Measurements from ENCODE around the gene CBLC. TPM values are rescaled to one million over a fixed set of nuclear protein-coding genes. Genes with fewer than 3 reads are reported as not detected.

The CBLC gene
- total RNA-seq, 1 donor from 2014 or later: not detected

- peaks cover 5% of the 10 kb centered on the region for H3K36me3 Mint-ChIP-seq (ENCODE audit: unreplicated experiment)
- H3K27me3 Mint-ChIP-seq (ENCODE audit: unreplicated experiment): no peaks in the 10 kb centered on the region
- H3K4me1 Mint-ChIP-seq (ENCODE audit: unreplicated experiment): peaks cover 72% of the 10 kb centered on the region
- TF ChIP-seq CTCF (IDR thresholded peaks at IDR 0.05): no peak
- H3K27ac Mint-ChIP-seq (ENCODE audit: unreplicated experiment): peak overlapping the region; percentile 31
- H3K9me3 Mint-ChIP-seq (ENCODE audit: unreplicated experiment): no peaks in the 10 kb centered on the region
- H3K4me3 Mint-ChIP-seq (ENCODE audit: unreplicated experiment): peak overlapping the region; percentile 77
- DNase-seq (ENCODE audit: extremely low spot score, unreplicated experiment): no peak
Observed at GRCh38 chr19:44749994-44750393, 27.7 kb upstream of the CBLC start.

GRCh38 chr19:44752123-44752815 lies 25.4 kb upstream of the CBLC start:
- Mint-ChIP-seq H3K4me1 (ENCODE audit: unreplicated experiment) (peaks cover 68% of the 10 kb centered on the region), H3K4me3 (ENCODE audit: unreplicated experiment) (peak overlapping the region; percentile 32)

GRCh38 chr19:44752816-44753625 lies 24.7 kb upstream of the CBLC start:
- no peaks in the 10 kb centered on the region for H3K9me3 Mint-ChIP-seq (ENCODE audit: unreplicated experiment)
- TF ChIP-seq CTCF (IDR thresholded peaks at IDR 0.05): no peak
- peak; percentile 93 for DNase-seq (ENCODE audit: extremely low spot score, unreplicated experiment)
- peak overlapping the region; percentile 57 for H3K4me3 Mint-ChIP-seq (ENCODE audit: unreplicated experiment)
- no peaks in the 10 kb centered on the region for H3K27me3 Mint-ChIP-seq (ENCODE audit: unreplicated experiment)
- peak overlapping the region; percentile 94 for H3K27ac Mint-ChIP-seq (ENCODE audit: unreplicated experiment)
- H3K36me3 Mint-ChIP-seq (ENCODE audit: unreplicated experiment): peaks cover 5% of the 10 kb centered on the region
- peaks cover 70% of the 10 kb centered on the region for H3K4me1 Mint-ChIP-seq (ENCODE audit: unreplicated experiment)

More at GRCh38 chr19:44752123-44752815, 25.4 kb upstream of the CBLC start:
- Mint-ChIP-seq H3K27ac (ENCODE audit: unreplicated experiment) (peak overlapping the region; percentile 94), H3K27me3 (ENCODE audit: unreplicated experiment) (no peaks in the 10 kb centered on the region), H3K36me3 (ENCODE audit: unreplicated experiment) (peaks cover 5% of the 10 kb centered on the region), H3K9me3 (ENCODE audit: unreplicated experiment) (no peaks in the 10 kb centered on the region)
- no peak for DNase-seq (ENCODE audit: extremely low spot score, unreplicated experiment)
- no peak for TF ChIP-seq CTCF (IDR thresholded peaks at IDR 0.05)

GRCh38 chr19:44753626-44753931 lies 24.1 kb upstream of the CBLC start:
- Mint-ChIP-seq H3K27ac (ENCODE audit: unreplicated experiment) (peak overlapping the region; percentile 94), H3K36me3 (ENCODE audit: unreplicated experiment) (peaks cover 5% of the 10 kb centered on the region), H3K27me3 (ENCODE audit: unreplicated experiment) (no peaks in the 10 kb centered on the region), H3K4me3 (ENCODE audit: unreplicated experiment) (peak overlapping the region; percentile 67), H3K9me3 (ENCODE audit: unreplicated experiment) (no peaks in the 10 kb centered on the region), H3K4me1 (ENCODE audit: unreplicated experiment) (peaks cover 74% of the 10 kb centered on the region)
- DNase-seq (ENCODE audit: extremely low spot score, unreplicated experiment): no peak
- no peak for TF ChIP-seq CTCF (IDR thresholded peaks at IDR 0.05)
